IPS-18c (cell line): ENCODE data around the gene ANKS1B.

Experiments
- H3K4me3 ChIP-seq: 2 replicates; pipeline ENCODE4 v1.7.0; 2013; ENCODE audit warnings: low read depth, mild to moderate bottlenecking, low read length, moderate library complexity; ENCODE audit not compliant: insufficient read depth
- H3K9me3 ChIP-seq: one replicate; pipeline ENCODE4 v1.6.1; 2013; ENCODE audit warnings: mild to moderate bottlenecking, low read length, moderate library complexity; ENCODE audit not compliant: control insufficient read depth, insufficient read depth

Gene ANKS1B

DNA sequence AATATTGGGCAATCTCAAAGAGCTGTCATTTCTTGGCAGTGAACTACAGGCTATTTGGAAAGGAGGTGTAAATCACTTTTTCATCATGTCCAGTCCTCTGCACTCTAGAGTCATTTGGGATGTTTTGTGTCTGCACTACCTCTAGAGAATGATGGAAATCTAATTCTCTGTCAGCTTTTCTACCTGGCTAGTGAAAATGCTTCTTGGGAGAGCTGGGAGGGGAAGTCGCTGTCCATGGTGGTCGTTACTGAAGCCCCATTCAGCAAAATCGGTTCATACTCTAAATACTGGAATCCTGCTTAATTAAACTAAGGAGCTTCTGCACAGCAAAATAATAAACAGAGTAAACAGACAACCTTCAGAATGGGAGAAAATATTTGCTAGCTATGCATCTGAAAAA is 1087.8 kb downstream of the ANKS1B start:
- Histone ChIP-seq H3K9me3 (no peaks in the 10 kb centered on the region), H3K4me3 (no peak overlapping the region)

DNA sequence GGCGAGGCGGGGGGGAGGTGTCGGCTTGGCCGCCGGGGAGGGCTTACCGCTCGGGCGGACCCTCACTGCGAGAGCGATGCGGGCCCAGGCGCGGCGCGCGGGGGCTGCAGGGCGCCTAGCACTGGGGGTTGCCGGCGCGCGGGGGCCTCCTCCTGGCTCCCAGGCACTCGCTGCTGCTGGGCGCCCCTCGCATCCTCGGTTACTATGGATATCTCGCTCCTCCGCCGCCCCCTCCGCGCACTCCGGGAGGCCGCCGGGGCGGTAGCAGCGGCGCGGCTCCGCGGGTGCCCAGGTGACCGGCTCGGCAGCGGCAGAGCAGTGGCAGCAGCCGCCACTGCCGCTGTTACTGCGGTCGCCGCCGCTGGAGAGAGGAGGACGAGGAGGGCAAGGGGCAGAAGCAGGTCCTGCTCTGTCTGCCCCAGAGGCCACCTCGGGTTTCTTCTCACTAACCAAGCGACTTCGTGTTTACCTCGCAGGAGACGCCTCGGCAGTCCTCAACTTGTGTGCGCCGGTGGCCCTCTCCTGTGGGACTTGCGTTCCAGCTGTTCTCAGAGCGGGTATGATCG is 1089.6 kb downstream of the ANKS1B start:
- peak overlapping the region; percentile 49 for H3K4me3 ChIP-seq

DNA sequence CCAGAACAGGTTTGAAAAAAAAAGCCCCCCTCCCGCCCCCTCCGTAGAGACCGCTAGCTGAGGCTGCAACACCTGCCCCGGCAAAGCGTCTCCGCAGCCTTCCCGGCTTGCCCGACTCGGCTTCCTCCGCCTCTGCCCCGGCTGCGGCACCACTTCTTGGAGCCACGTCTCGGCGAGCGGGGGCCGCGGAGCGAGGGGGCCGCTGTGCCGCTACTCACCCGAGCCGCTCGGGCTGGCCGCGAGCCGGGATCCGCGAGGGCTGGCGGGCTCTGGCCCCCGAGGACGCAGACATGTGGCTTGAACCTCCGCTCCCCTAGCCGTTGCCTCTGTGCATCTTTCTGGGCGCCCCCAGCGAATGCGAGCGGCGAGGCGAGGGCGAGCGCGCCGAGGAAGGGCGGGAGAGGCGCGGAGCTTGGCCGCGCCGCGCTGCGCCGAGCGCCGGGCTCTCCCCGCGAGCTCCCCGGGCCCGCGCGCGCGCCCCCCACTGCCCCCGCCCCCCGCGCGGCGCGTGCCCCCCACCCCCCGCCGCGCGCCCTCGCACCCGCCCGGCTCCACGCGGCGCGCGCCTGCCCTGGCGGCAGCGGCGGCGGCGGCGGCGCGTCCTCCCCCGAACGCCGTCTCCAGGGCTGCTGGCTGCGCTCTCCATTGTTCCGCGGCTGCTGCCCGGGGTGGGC is 1090.2 kb downstream of the ANKS1B start:
- Histone ChIP-seq H3K9me3 (no peaks in the 10 kb centered on the region), H3K4me3 (peak overlapping the region; percentile 60)

More for the DNA sequence above, 1089.6 kb downstream of the ANKS1B start:
- no peaks in the 10 kb centered on the region for H3K9me3 ChIP-seq

DNA sequence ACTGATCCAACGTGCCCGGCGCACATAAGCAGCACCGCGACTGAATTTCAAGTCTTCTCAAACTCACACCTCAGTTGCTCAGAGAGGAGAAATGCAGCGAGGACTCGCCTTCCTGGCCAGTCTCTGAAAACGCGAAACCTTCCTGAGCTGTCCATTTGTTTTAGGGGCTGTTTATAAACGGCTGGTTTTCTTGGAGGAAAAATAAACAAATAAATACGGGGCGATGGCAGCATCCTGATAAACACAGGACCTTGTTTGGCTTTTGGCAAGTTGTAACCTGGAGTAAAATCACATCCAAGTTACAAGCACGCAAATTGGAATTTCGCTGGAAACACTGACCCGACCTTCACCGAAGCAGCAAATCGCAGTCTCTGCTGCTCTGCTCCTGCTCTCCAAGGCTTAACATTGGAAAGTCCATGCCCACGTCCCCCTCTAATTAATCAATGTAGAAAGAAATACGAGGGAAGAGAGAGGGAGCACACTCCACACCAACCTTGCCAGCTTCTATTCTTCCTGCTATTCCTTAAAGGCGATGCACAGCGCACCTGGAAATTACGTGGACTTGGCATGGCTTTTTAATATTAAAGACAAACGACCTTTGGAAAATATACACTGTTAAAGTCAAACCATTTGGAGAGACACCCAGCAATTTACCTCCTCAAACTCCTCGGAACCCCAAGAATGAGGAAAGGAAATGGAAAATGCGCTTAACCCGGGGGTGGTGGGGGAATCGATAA is 1090.9 kb downstream of the ANKS1B start:
- peak overlapping the region; percentile 60 for H3K4me3 ChIP-seq
- no peaks in the 10 kb centered on the region for H3K9me3 ChIP-seq

DNA sequence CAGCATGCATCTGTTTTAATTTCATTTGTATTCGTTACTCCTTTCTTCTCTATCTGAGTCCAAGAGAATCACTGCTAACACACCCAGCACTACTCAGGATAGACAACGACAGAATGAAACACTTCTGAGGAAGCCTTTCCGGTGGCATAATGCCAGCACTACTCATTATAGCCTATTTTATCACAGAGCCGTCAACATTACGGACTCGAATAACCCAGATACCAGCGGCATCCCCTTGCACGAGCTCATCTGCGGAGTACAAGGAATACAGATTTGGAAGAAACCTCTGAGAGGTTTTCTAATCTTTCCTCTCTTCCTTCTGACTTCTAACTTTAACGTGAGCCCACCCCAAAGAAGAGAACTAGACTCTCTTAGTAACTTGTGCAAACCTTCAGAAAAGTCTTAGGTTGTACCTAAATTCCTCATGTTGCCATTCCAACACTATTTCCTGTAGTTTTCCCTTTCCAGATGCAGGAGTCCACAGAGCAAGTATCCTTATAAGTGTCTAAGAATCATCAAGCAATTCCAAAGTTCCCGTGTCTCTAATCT is 1091.5 kb downstream of the ANKS1B start:
- Histone ChIP-seq H3K4me3 (no peak overlapping the region; the same call in 1 of the 2 replicates), H3K9me3 (peaks cover 2% of the 10 kb centered on the region)

DNA sequence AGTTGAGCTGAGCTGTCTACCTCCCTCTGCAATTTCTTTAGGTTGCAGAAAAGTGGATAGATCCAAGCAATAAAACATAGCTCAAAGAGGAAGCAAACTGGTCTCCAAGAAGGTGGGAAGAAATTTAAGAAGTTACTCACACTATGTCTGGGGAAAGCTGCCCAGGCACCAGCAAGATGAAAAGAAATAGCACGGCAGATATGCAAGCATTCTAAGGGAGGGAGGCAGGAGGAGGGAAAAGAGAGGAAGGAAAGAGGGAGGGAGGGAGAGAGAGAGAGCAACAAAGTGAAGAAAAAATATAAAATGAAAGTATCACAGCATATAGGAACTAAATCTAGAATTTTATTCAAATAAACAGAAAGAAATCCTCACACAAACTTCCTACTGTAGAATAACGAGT is 1099.0 kb downstream of the ANKS1B start:
- Histone ChIP-seq H3K4me3 (no peak overlapping the region), H3K9me3 (peaks cover 2% of the 10 kb centered on the region)

DNA sequence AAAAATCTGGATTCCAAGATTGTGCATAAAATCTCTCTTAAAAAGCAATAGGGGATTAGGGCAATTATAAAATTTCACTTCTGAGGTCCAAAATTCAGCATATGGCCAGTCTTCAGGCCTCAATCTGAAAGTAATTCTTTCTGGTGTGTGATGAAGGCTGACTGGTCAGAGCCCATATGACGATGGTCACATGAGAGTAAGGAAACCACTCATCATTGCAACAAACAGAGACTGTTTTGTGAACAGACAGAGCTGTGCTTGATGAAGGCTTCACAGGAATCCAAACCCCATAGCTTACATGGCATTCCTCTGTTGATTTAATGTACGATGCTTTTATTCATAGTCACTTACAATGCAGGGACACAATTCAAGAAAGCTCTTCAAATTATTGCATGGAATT is 1101.5 kb downstream of the ANKS1B start:
- no peaks in the 10 kb centered on the region for H3K9me3 ChIP-seq
- H3K4me3 ChIP-seq = no peak overlapping the region

DNA sequence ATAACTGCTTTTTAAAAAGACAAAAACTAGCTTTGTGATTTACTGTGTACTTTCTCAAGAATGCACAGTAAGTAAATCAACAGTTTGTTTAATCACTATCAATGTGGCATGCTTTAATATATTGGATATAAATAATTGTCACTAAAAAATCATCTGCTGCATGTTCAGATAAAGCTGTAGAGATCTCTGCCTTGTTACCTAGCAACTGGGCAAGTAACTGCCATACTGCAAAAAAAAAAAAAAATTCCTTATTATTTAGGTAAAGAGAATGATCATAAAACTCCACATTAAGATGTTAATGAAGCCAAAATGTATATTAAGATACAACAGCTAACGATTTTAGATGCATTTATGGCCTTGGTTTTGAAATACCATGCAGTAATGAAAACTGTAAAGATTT is 1102.2 kb downstream of the ANKS1B start:
- no peaks in the 10 kb centered on the region for H3K9me3 ChIP-seq
- no peak overlapping the region for H3K4me3 ChIP-seq

DNA sequence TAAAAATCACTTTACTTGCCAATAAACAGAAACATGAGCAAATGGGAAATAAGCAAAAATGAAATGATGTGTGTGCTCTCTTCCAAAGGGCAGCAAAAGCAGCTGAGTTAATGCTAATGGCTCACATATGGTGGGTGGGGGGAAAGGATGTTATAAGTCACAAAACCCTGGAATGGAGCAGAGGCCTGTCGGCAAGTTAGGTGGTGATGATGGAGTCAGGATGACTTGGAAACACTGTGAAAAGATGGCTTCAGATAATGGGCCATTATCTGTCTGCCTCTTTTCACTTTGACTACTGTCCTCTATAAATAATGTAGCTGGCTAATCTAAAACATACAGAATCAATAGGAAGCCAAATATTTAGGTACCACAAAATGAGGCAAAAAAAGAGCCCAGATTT is 1111.0 kb downstream of the ANKS1B start:
- no peak overlapping the region for H3K4me3 ChIP-seq
- H3K9me3 ChIP-seq = no peaks in the 10 kb centered on the region

DNA sequence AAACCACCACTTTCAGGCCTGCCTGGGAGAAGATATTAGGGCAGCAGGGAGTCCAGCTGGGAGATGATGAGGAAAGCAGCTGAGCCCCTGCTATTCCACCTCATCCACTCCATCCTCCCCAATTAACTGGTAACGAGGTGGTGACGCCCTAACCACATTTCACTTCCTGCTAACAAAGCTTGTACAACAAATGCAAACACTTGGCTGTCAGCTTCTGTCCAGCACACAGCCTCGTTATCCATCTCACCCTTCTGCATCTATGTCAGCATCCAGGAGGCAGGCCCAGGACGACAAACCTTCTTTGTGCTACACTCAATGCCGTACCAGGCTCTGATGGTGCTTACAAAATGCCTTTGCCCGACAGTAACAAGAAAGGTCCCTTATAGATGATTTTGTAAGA is 1114.2 kb downstream of the ANKS1B start:
- no peaks in the 10 kb centered on the region for H3K9me3 ChIP-seq
- no peak overlapping the region for H3K4me3 ChIP-seq

DNA sequence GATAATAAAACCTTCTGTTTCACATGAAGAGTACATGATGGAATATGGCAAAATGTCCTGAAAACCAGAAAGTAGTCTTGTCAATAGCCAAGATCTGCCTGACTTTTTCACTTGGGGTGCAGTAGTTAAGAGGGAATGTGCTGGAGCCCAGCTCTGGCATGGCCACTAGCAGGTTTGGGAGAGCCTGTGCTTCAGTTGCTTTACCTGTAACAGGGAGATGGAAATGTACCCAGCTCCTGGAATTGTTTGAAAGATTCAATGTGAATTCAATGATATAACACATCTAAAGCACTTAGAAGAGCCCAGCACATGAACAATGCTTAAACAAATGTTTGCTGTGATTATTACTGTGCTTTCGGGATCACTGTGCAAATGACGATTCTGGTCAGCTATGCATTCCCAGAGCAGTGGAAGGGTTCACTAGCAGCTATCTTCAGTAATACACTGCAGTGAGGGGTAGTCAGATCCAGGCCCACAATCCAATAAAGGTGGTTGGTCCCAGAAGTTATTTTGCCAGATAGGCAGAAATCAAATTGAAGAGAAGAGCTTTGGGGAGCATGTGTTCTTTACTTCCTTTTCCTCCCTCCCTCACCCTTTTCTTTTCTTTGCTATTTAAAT is 1114.7 kb downstream of the ANKS1B start:
- H3K4me3 ChIP-seq = no peak overlapping the region
- H3K9me3 ChIP-seq = no peaks in the 10 kb centered on the region

DNA sequence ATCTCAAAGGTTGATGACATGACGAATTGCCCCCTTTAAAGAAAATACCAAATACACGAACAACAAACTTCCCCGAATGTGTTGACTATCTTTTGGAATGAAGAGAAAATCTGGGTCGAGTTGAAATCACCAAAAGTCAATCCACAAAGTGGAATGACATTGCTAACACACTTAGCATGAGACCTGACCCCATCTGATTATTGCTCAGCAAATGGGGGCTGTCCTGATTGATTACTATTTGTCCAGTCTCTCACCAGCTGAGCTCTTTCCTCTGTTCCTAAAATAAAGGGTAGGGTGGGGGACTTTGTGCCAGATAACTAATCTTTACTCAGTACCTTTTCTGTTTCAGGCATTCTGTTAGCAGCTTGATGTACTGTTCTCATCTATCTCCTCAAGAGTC is 1116.2 kb downstream of the ANKS1B start:
- Histone ChIP-seq H3K4me3 (no peak overlapping the region), H3K9me3 (no peaks in the 10 kb centered on the region)

DNA sequence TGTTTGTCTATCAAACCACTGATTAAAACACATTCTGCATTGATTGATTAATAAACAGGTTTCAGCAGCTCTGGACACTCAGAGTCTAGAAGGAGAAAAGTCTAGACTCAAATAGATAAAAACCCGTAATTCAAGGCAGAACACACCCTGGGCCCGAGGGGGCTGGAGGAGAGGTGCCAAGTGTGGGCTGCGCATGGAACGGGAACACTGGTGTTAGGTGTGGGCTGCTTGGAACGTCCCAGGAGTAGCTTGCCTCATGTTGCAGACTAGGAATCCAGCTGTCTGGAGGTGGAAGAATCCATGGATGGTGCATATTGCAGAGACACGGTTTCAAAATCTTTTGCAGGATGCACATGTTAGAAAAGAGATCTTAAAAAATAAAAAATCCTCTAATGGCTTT is 1116.7 kb downstream of the ANKS1B start:
- no peaks in the 10 kb centered on the region for H3K9me3 ChIP-seq
- H3K4me3 ChIP-seq = no peak overlapping the region

DNA sequence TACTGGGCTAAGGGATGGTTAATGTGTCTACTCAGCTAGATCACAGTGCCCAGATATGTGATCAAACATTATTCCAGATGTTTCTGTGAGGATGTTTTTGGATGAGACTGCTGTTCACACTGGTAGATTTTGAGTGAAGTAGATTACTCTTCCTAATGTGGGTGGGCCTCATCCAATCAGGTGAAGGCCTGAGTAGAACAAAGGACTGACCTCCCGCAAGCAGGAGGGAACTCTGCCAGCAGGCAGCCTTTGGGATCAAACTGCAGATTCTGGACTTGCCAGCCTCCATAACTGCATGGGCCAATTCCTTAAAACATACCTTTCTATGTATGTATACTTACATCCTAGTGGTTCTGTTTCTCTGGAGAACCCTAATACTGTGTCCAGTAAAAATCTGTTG is 1120.4 kb downstream of the ANKS1B start:
- Histone ChIP-seq H3K4me3 (no peak overlapping the region), H3K9me3 (no peaks in the 10 kb centered on the region)

DNA sequence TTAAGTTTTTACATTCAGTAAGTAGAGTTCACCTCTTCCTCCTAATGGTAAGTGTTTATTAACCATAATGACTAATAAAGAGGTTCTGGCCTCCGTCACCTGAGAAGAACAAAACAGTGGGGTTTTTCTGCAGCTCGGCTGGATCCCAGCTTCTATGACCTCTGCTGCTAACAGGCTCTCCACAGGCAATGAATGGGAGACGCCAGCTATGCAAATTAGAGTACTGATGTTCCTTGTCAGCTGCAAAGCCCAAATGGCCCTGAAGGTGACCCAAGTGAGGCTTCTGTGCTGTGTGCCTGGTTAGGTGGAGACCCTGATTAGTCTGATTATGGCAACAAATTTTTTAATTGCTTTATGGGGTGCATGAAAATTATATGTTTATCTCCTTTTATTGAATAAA is 1121.6 kb downstream of the ANKS1B start:
- H3K4me3 ChIP-seq = no peak overlapping the region
- no peaks in the 10 kb centered on the region for H3K9me3 ChIP-seq

DNA sequence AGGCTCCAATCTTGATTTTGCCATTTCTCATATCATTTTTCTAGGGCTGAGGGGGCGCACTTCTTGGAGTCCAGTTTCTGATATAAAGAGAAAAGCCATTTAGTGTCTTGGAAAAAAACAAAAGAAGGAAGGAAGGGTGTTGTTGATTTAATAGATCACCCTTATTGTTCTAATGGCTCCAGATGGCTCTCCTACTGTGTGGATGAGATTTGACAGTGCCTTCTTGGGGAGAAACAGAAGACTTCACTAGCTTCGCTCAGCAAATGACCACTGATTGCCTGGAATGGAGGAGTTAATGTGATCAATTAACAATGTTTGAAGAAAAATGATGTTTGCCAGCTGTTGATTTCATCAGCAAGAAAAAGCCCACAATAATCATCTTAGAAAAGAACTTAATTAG is 1123.5 kb downstream of the ANKS1B start:
- H3K4me3 ChIP-seq = no peak overlapping the region
- H3K9me3 ChIP-seq = no peaks in the 10 kb centered on the region

DNA sequence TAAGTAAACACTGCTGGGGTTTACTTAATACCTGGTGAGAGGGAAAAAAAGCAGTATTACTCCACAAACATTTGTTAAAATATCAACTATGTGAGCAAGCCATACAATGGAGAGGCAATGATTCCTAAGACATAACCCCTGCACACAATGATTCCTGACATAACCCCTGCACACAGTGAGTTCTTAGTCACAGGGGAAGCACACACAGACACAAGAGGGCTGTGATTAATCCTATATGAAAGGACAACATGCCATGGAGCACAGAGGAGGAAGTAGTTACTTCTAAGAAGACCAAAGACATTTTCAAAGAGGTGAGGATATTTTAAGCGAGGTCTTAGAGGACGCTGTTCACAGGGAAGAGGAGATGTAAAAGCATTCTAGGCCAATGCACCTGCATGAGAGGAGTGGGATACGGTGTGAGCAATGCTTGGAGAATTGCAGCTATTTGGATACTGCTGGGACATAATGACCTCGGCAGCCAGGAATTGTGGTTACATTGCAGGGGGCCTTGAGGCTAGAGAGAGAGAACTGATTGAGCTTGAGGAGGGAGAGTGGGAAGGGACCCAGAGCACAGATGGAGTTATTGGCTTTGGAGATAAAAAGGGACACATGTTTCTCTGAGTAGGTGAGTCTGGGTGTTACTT is 1127.7 kb downstream of the ANKS1B start:
- no peaks in the 10 kb centered on the region for H3K9me3 ChIP-seq
- no peak overlapping the region for H3K4me3 ChIP-seq
